Naive thymus-derived CD4-positive, alpha-beta T cell (primary cell): ENCODE measurements around the gene HDAC4. TPM values are rescaled to one million over a fixed set of nuclear protein-coding genes. Genes with fewer than 3 reads are reported as not detected.

ENCODE experiments used
- ATAC-seq: fragments of 150-1000 bp; cut with Tn5 transposase; 2 replicates; pipeline ENCODE4 v1.10.0; 2021; ENCODE audit warnings: mild to moderate bottlenecking, moderate library complexity
- CTCF ChIA-PET: fragments of 350-600 bp; sonication (Branson Sonifier 250); formaldehyde crosslinking; loops from one replicate; lab custom pipeline; 2021; ENCODE audit warnings: antibody characterized with exemption; lab: Charles Lee
- POLR2A ChIA-PET: fragments of 350-600 bp; sonication (Branson Sonifier 250); formaldehyde crosslinking; loops from one replicate; lab custom pipeline; 2021; ENCODE audit warnings: antibody characterized with exemption, inconsistent platforms; lab: Charles Lee
- DNase-seq, 9 donors: peaks; one replicate each; pipeline versions ENCODE4 v3.0.0 to v3.0.0-alpha.2; 2020 to 2022; ENCODE audit warnings: mixed read lengths in 1 of 9
- H3K27ac ChIP-seq: one replicate; pipeline ENCODE4 v1.7.0; 2013; ENCODE audit warnings: mild to moderate bottlenecking, low read depth, low read length, moderate library complexity
- H3K27me3 ChIP-seq, 2 donors: one replicate each; pipeline ENCODE4 v1.7.0; 2013; ENCODE audit warnings: low read length in 2 of 2, mild to moderate bottlenecking in 2 of 2, moderate library complexity in 2 of 2; ENCODE audit not compliant: control insufficient read depth in 2 of 2, insufficient read depth in 2 of 2
- H3K36me3 ChIP-seq, 3 experiments: 1 replicate in 2 of 3; 2 replicates in 1 of 3; pipeline ENCODE4 v1.7.0; 2013; ENCODE audit warnings: low read length in 3 of 3, mild to moderate bottlenecking in 3 of 3, moderate library complexity in 1 of 3; ENCODE audit not compliant: insufficient read depth in 3 of 3, control insufficient read depth in 2 of 3
- H3K4me1 ChIP-seq, 2 donors: one replicate each; pipeline ENCODE4 v1.7.0; 2013; ENCODE audit warnings: low read length in 2 of 2, mild to moderate bottlenecking in 2 of 2, moderate library complexity in 1 of 2; ENCODE audit not compliant: control insufficient read depth in 2 of 2, insufficient read depth in 2 of 2
- H3K4me3 ChIP-seq: 2 replicates; pipeline ENCODE4 v1.7.0; 2013; ENCODE audit warnings: mild to moderate bottlenecking, low read length
- H3K9me3 ChIP-seq, 3 experiments: 1 replicate in 2 of 3; 2 replicates in 1 of 3; pipeline ENCODE4 v1.7.0; 2013; ENCODE audit warnings: low read length in 3 of 3; ENCODE audit not compliant: control insufficient read depth in 2 of 3
- H3K27ac Mint-ChIP-seq, 9 donors: one replicate each; pipeline ENCODE4 v1.8.0; 2020 to 2022; ENCODE audit warnings: mixed read lengths in 9 of 9, mild to moderate bottlenecking in 8 of 9, moderate library complexity in 5 of 9, inconsistent platforms in 2 of 9
- H3K27me3 Mint-ChIP-seq, 5 donors: one replicate each; pipeline ENCODE4 v1.8.0; 2021 to 2022; ENCODE audit warnings: mixed read lengths in 5 of 5, mild to moderate bottlenecking in 1 of 5
- H3K36me3 Mint-ChIP-seq, 5 donors: one replicate each; pipeline ENCODE4 v1.8.0; 2020 to 2022; ENCODE audit warnings: mixed read lengths in 5 of 5, mild to moderate bottlenecking in 3 of 5, inconsistent platforms in 1 of 5
- H3K4me1 Mint-ChIP-seq, 7 donors: one replicate each; pipeline ENCODE4 v1.8.0; 2020 to 2022; ENCODE audit warnings: mixed read lengths in 7 of 7, mild to moderate bottlenecking in 3 of 7, inconsistent platforms in 1 of 7
- H3K4me3 Mint-ChIP-seq, 10 donors: one replicate each; pipeline ENCODE4 v1.8.0; 2020 to 2022; ENCODE audit warnings: mild to moderate bottlenecking in 10 of 10, mixed read lengths in 10 of 10, moderate library complexity in 6 of 10, inconsistent platforms in 2 of 10
- H3K9me3 Mint-ChIP-seq, 11 donors: one replicate each; pipeline ENCODE4 v1.8.0; 2020 to 2022; ENCODE audit warnings: mixed read lengths in 11 of 11, mild to moderate bottlenecking in 4 of 11, inconsistent platforms in 1 of 11, moderate library complexity in 1 of 11
- intact Hi-C, 2 donors: fragments of 100-400 bp; cut with micrococcal nuclease; formaldehyde crosslinking; loops; one replicate each; pipeline ENCODE4 v1.15.1; 2023
- polyA plus RNA-seq, 2 donors: library from polyadenylated mRNA; unstranded; fragments of 300-500 nt; fragmentation: Illumina TruSeq; gene quantifications; one replicate each; pipeline ENCODE4 v1.2.3, GENCODE V29; 2021
- total RNA-seq, 6 experiments: library from RNA in 5 of 6; stranded (reverse) in 5 of 6; gene quantifications; 1 replicate in 5 of 6; 2 replicates in 1 of 6; pipeline ENCODE4 v1.2.3 and lab custom pipeline; 2021 to 2026

HDAC4 gene
- total and polyA plus RNA-seq, 7 experiments from 2014 or later, result 7.4 to 101 (median 55.3) TPM

- peaks cover 0 to 4% (median 0%) of the 10 kb centered on the region in 5 donors for H3K36me3 Mint-ChIP-seq
- POLR2A ChIA-PET, result no interaction called here
- no peak for ATAC-seq
- H3K27me3 Mint-ChIP-seq, result no peaks in the 10 kb centered on the region
- intact Hi-C loops, result no loop called here
- peaks cover 9 to 19% (median 18%) of the 10 kb centered on the region in 7 donors for H3K4me1 Mint-ChIP-seq
- H3K4me3 Mint-ChIP-seq, result no peak overlapping the region
- no peaks in the 10 kb centered on the region for H3K27me3 ChIP-seq
- H3K36me3 ChIP-seq, result no peaks in the 10 kb centered on the region
- no peak overlapping the region for H3K4me3 ChIP-seq
- peak overlapping the region in 5 of 9 donors; percentile 26 to 78 (median 57) for H3K27ac Mint-ChIP-seq
- no peak for DNase-seq
- H3K9me3 ChIP-seq, result no peaks in the 10 kb centered on the region
- H3K4me1 ChIP-seq, result peaks cover 0 to 22% of the 10 kb centered on the region in 2 donors
- CTCF ChIA-PET, result no interaction called here
- no peak overlapping the region for H3K27ac ChIP-seq
- peaks cover 0 to 2% (median 0%) of the 10 kb centered on the region in 11 donors for H3K9me3 Mint-ChIP-seq
Measured at GRCh38 chr2:239376351-239376750, 24.5 kb downstream of the HDAC4 start.

- H3K36me3 Mint-ChIP-seq, result peaks cover 0 to 4% (median 0%) of the 10 kb centered on the region in 5 donors
- DNase-seq, result no peak
- peaks cover under 1 to 11% (median 9%) of the 10 kb centered on the region in 7 donors for H3K4me1 Mint-ChIP-seq
- Histone ChIP-seq H3K4me1 (peaks cover 4 to 26% of the 10 kb centered on the region in 2 donors), H3K27me3 (no peaks in the 10 kb centered on the region), H3K36me3 (no peaks in the 10 kb centered on the region), H3K27ac (no peak overlapping the region), H3K4me3 (no peak overlapping the region), H3K9me3 (no peaks in the 10 kb centered on the region)
- ChIA-PET POLR2A (no interaction called here), CTCF (no interaction called here)
- H3K27me3 Mint-ChIP-seq, result no peaks in the 10 kb centered on the region
- no peak for ATAC-seq
- H3K27ac Mint-ChIP-seq, result no peak overlapping the region
- intact Hi-C loops, result no loop called here
- no peak overlapping the region for H3K4me3 Mint-ChIP-seq
- no peaks in the 10 kb centered on the region for H3K9me3 Mint-ChIP-seq
Measured at GRCh38 chr2:239375278-239376061, 25.4 kb downstream of the HDAC4 start.

GRCh38 chr2:239374896-239375277 is 25.9 kb downstream of the HDAC4 start:
- Histone ChIP-seq H3K27me3 (no peaks in the 10 kb centered on the region), H3K4me1 (peaks cover 10 to 30% of the 10 kb centered on the region in 2 donors), H3K27ac (no peak overlapping the region), H3K4me3 (no peak overlapping the region), H3K36me3 (no peaks in the 10 kb centered on the region), H3K9me3 (no peaks in the 10 kb centered on the region)
- CTCF ChIA-PET, result no interaction called here
- H3K4me1 Mint-ChIP-seq, result peaks cover 0 to 12% (median 4%) of the 10 kb centered on the region in 7 donors
- H3K9me3 Mint-ChIP-seq, result no peaks in the 10 kb centered on the region
- POLR2A ChIA-PET, result no interaction called here
- DNase-seq (no peak), ATAC-seq (no peak)
- intact Hi-C loops, result no loop called here
- peaks cover 0 to 6% (median 0%) of the 10 kb centered on the region in 5 donors for H3K36me3 Mint-ChIP-seq
- H3K27me3 Mint-ChIP-seq, result no peaks in the 10 kb centered on the region
- H3K4me3 Mint-ChIP-seq, result no peak overlapping the region
- peak overlapping the region in 2 of 9 donors; percentile 18 to 36 for H3K27ac Mint-ChIP-seq

- CTCF ChIA-PET, result no interaction called here
- no peak for DNase-seq
Measured at GRCh38 chr2:239372835-239373234, 28.0 kb downstream of the HDAC4 start.

GRCh38 chr2:239371726-239372686 is 28.8 kb downstream of the HDAC4 start:
- Histone ChIP-seq H3K4me1 (peaks cover 11 to 41% of the 10 kb centered on the region in 2 donors), H3K36me3 (no peaks in the 10 kb centered on the region), H3K27ac (peak overlapping the region; percentile 96), H3K4me3 (no peak overlapping the region), H3K9me3 (no peaks in the 10 kb centered on the region), H3K27me3 (no peaks in the 10 kb centered on the region)
- ChIA-PET CTCF (no interaction called here), POLR2A (interaction anchor here (1.0 kb wide), 1 partner anchor 29 kb away, joined by 5 read pairs; the partner anchor contains the start of gene HDAC4)
- Mint-ChIP-seq H3K4me1 (peaks cover 0 to 14% (median 0%) of the 10 kb centered on the region in 7 donors), H3K4me3 (no peak overlapping the region), H3K36me3 (peaks cover 0 to 9% (median 0%) of the 10 kb centered on the region in 5 donors), H3K27ac (no peak overlapping the region), H3K9me3 (no peaks in the 10 kb centered on the region), H3K27me3 (no peaks in the 10 kb centered on the region)
- ATAC-seq (no peak), DNase-seq (no peak)
- intact Hi-C loops, result no loop called here

More at GRCh38 chr2:239372835-239373234, 28.0 kb downstream of the HDAC4 start:
- H3K4me3 ChIP-seq, result no peak overlapping the region
- Mint-ChIP-seq H3K9me3 (no peaks in the 10 kb centered on the region), H3K4me3 (no peak overlapping the region), H3K27me3 (no peaks in the 10 kb centered on the region), H3K4me1 (peaks cover 0 to 14% (median 0%) of the 10 kb centered on the region in 7 donors), H3K36me3 (peaks cover 0 to 9% (median 0%) of the 10 kb centered on the region in 5 donors), H3K27ac (no peak overlapping the region)
- H3K27me3 ChIP-seq, result no peaks in the 10 kb centered on the region
- intact Hi-C loops, result no loop called here
- POLR2A ChIA-PET, result interaction anchor here (1.0 kb wide), 1 partner anchor 28 kb away, joined by 5 read pairs; the partner anchor contains the start of gene HDAC4
- no peaks in the 10 kb centered on the region for H3K36me3 ChIP-seq
- no peak overlapping the region for H3K27ac ChIP-seq
- no peak for ATAC-seq
- H3K4me1 ChIP-seq, result peaks cover 11 to 41% of the 10 kb centered on the region in 2 donors
- no peaks in the 10 kb centered on the region for H3K9me3 ChIP-seq
